Activated CD8-positive, alpha-beta memory T cell treated with anti-CD3 and anti-CD28 coated beads for 1 hour (primary cell): ENCODE measurements around the gene LEFTY2.
"Not testable (repeated sequence)": the region's sequence is repeated elsewhere in the genome, so short reads cannot be mapped to it uniquely, and the experiment has no call there.

Source experiments
- DNase-seq, 2 donors: peaks; one replicate each; pipeline ENCODE4 v3.0.0-alpha.2; 2020; ENCODE audit warnings: low read depth in 1 of 2; ENCODE audit errors: extremely low read depth in 1 of 2

The LEFTY2 gene

GRCh38 chr1:225908013-225908640 lies 32.9 kb downstream of the LEFTY2 start:
- DNase-seq = no peak

GRCh38 chr1:225907341-225907740 lies 33.7 kb downstream of the LEFTY2 start:
- DNase-seq = no peak

- DNase-seq = no peak
Measured at GRCh38 chr1:225906467-225906866, 34.6 kb downstream of the LEFTY2 start.

- no peak for DNase-seq
Measured at GRCh38 chr1:225903623-225904022, 37.4 kb downstream of the LEFTY2 start.

GRCh38 chr1:225899044-225899925 lies 41.7 kb downstream of the LEFTY2 start:
- DNase-seq = no peak

DNA sequence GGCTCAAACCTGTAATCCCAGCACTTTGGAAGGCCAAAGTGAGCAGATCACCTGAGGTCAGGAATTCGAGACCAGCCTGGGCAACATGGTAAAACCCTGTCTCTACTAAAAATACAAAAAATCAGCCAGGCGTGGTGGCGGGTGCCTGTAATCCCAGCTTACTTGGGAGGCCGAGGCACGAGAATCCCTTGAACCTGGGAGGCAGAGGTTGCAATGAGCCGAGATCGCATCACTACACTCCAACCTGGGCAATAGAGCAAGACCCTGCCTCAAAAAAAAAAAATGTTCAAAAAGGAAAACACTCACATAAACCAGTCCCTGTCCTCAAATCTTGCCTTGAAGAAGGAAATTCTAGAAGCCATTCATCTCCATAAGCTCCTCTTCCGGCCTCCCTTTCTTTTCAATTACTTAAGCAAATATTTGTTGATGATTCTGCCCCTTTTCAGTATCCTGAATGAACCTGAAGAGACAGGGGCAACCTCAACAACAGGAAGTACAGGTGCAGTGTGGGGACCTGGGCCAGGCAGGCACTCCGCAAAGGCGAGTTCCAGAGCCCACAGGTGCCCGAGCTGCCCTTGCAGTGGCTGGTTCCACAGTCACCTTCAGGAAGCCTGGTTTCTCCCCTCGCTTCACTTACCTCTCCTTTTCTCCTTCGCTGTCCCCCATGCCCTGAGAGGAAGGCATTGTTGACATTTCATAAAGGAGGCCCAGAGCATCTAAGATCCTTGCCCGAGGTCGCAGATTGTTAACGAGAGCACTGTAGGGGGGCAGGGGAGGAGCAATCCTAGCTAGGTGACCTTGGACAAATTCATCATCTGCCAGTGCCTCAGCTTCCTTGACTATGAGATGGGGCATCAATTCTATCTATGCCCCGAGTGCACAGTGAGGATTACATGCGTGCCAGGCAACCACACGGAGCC lies 43.2 kb downstream of the LEFTY2 start:
- DNase-seq = no peak

DNA sequence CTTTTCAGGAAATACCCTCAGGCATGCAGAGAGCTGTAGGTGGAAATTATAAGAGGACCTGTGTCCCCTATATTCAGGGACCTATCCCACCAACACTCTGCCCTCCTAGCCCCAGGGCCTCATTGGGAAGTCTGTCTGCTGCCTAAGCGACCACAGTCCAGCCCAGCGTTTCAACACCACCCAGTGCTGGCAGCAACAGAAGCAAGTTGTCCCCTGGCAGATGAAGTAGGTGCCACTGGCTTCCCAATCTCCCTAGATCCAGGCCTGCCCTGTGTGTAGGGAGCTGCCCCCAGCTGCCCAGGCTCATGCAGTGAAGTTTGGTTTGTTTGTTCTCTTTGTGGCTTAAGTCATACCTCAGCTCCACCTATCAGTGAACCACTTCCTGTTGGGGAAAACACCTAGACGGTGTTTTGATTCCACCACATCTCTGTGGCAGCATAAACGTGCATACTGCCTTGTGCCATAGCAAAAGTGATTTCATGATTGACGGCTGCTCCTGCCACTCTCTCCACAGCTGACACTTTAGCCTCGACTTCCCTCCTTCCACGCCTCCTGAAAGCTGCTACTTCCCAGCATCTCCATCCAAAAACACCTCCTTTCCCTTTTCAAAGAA lies 44.0 kb downstream of the LEFTY2 start:
- DNase-seq = peak in 1 of 2 donors; percentile 24

DNA sequence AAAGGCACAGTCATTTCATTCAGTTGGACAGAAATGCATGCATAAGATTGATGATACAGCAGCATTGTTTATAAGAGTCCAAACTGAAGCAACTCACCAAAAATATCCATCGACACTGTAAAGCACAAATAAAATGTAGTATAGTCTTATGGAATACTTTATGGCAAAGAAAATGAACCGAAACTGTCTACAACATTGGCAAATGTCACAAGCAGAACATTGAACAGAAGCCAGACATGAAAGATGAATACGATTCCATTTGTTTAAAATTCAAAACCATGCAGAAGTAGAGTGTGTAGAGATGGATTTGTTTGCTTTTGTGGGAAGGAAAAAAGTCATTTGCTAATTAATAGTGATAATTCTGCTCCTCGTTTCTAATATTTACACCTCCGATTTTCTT lies 44.5 kb downstream of the LEFTY2 start:
- no peak for DNase-seq

GRCh38 chr1:225892307-225892706 lies 48.7 kb downstream of the LEFTY2 start:
- DNase-seq = no peak

- no peak for DNase-seq
Measured at GRCh38 chr1:225891229-225891972, 49.6 kb downstream of the LEFTY2 start.

- DNase-seq = no peak
Measured at GRCh38 chr1:225890346-225891228, 50.4 kb downstream of the LEFTY2 start.

DNA sequence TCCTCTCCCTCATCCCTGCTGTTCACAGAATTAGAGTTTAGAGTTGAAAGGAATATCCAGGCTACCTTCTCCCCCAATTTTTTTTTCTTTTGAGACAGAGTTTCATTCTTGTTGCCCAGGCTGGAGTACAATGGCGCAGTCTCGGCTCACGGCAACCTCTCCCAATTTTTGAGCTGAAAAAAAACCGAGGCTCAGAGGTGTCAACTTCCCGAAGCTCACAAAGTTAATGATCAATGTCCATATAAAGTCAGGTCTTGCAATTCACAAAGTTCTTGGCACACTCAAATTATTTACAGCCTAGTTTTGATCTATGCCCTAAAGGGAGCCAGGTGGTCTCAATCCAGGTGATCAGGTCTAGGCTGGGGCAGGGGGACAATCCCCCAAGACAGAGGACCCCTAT lies 51.3 kb downstream of the LEFTY2 start:
- DNase-seq = no peak

- DNase-seq = no peak
Measured at GRCh38 chr1:225888898-225889601, 52.0 kb downstream of the LEFTY2 start, which contains the start of gene LEFTY1. Gene LEFTY1, minus strand, starts transcription at chr1:225889146. Its CDS starts 80 bp downstream, at chr1:225889066.

- no peak for DNase-seq
Measured at GRCh38 chr1:225888289-225888897, 52.6 kb downstream of the LEFTY2 start.

GRCh38 chr1:225887554-225888288 lies 53.3 kb downstream of the LEFTY2 start:
- not testable (repeated sequence) for DNase-seq

- DNase-seq = no peak
Measured at GRCh38 chr1:225887030-225887314, 54.0 kb downstream of the LEFTY2 start.
